NCI-H1417 (cell line): ENCODE results near the gene ANKRD28.
"Not testable (repeated sequence)": the region's sequence is repeated elsewhere in the genome, so short reads cannot be mapped to it uniquely, and the experiment has no call there.

Source experiments
- DNase-seq, 3 experiments: peaks; one replicate each; lab custom pipeline; 2025; lab: John Stamatoyannopoulos, UW

Gene ANKRD28

DNA sequence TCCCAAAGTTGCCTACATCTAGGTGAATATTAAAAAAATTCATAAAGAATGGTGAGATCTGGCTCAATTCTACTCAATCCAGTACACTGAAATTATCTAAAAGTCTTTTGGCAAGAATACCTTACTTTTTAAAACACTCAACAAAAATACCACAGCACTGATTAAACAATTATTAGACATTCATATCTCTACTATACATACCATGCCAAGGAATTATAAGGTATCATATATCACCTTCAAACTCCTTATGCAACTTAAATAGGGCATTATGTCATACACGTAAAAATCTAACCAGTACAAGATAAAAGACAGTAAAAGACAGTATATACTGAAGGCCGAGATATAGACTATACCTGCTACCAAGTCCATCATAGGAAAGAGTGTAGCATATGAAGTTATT, 6.1 kb upstream of the ANKRD28 start:
- no peak for DNase-seq

DNA sequence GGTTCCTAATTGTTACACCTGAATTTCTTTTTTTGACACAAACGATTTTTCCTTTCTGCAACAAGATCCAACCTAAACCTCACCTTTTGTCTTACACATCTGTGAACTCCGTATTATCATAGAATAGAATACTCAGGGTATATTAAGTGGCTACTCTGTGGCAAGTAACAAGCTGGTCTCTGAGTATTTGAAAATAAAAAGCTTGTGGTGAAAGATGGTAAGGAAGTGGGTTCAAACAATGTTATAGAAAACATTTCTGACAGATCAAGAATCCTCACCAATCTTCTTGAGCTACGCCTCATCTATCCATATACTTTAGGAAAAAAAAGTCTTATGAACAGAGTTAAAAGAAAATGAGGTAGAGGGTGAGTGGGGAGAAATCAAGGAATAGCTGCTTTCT, 3.5 kb upstream of the ANKRD28 start:
- no peak for DNase-seq

DNA sequence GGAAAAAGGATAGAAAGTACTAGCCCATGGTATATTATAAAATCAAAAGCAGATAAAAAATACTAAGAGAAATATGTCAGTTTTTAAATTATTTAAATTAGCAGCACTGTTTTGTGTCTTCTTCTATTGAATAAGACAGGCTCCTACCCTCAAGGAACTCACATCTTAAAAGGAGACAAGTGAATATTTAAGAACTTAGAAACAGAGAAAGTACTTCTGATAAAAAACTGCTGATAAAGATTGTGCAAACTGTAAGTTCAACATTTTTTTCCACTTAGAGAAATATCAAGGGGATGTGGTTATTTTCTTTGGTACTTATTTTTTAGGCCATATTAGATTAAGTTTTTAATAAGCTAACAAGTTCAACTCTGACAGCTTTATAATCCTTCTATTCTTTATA, 3.0 kb upstream of the ANKRD28 start:
- no peak for DNase-seq

DNA sequence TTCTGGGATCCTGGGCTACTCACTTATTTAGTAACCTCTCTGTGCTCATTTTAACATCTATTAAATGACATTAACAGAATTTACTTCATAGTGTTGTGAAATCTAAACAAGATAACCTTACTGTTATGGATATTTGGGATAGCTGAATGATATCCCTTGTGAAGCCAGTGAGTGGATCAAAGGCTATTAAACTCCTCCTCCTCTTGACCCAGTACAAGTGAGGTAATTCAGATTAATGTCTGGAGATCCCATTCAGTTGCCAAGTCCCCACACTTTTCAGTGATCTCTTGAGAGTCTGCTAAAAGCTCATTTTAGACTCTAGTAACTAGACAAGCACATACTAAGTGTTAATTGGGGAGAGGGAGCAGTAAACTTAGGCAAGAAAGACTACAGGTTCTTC, 2.5 kb upstream of the ANKRD28 start:
- no peak for DNase-seq

DNA sequence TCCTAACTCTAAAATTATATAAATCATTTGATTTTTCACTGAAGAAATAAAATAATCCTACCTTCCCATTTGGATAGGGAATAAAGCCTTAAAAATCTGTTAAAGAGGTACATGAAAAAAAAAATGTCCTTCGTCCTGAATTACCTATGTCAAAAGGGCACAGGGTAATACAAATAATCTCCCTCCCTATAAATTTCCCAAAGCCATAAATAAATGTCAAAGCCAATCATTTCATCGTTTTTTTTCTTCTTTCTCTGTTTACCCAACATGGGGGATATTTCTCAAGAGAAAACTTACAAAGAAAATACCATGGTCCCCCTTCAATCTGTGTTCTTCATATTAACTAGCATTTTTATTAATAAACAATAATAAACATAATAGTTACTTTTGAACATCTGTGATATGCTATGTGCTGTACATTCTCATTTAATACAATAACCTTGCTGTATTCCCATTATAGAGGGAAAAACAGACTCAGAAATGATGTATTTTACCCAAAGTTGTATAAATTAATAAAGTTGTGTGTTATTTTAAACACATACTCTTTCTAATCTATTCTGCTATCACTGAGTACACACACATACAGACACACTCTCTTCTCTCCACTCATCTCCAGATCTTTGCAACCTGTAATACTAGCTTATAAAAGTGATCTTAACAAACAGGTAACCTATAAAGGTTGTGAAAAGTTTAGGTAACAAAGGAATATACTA, 910 bp upstream of the ANKRD28 start:
- no peak for DNase-seq

DNA sequence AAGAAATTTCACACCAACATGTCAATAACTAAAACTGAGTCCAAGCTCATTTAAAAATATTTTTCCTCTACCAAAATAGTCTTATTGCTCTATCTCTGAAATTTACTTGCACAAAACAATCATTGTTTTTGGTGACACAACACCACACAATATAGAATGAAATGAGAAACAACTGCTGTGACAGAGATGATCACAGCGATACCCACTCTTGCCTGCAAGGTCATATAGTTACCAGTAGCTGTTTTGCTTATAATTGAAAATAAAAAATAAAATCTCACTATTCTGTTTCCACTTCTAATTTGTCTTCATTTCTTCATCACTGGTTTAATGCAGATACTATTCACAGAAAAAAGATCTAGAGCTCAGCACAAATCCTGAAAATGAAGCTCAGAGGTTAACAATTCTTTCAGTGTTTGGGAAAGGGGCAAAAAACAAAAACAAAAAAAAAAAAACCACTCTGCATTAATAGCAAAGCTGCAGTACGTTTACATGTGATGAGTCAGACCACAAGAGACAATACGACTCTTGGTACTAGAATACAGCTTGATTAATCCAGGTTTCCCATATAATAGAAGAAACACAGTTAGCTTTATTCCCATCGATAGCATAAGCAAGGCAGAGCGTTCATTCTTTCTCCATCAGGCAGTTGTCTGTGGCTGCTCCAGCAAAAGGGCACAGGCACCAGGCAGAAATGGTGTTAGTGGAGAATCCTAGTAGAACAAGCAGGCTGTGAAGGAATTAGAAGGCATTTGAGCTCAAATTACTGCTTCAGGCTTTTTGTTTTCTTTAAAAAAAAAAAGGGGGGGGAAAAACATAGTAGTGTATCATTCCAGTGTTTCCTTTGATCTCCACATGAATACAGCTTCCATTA, 773 bp downstream of the ANKRD28 start:
- peak in 1 of 3 experiments; percentile 23 for DNase-seq

DNA sequence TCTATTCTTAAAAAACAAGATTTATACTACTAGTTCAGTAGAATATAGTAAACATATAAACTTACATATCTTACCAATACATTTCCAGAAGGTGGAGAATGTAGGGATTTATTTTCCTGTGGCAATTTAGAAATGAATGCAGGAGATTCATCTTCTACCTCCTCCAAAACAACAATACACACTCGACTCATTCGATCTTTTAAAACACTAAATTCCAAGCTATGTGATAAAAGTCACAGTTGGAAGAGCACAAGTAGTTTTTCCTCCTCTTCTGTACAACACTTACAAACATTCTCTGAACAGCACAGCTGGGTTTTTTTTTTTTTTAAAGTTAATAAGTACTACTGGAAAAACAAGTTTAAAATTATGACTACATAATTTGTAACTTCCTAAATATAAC, 1.4 kb downstream of the ANKRD28 start:
- no peak for DNase-seq

DNA sequence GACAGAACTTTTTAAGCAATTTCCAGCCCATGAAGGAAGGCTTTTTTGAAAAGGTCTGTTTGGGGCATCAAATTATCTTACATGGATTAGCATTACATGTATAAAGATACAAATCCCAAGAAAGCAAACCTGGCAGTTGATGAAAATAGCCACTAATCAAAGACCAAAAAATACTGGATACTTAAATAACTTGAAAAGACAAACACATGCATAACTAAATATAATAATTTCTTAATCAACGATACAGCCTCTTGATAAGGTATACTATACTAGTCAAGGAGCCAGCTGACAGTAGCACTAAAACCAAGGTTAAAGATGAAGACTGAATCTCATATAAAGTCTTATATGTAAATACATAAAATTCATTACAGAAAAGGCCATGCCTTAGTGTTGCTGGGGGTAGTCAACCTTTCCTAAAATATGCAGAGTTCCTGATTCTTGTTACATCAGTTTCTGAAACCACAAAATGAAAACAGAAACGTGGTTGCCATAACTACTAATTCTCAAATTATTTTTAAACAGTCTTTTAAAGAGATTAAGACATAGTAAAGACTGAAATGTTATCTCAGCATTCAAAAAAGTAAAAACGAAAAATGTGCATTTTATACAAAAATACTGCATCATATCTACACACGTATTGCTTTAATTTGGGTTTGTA, 2.0 kb downstream of the ANKRD28 start:
- DNase-seq: no peak

DNA sequence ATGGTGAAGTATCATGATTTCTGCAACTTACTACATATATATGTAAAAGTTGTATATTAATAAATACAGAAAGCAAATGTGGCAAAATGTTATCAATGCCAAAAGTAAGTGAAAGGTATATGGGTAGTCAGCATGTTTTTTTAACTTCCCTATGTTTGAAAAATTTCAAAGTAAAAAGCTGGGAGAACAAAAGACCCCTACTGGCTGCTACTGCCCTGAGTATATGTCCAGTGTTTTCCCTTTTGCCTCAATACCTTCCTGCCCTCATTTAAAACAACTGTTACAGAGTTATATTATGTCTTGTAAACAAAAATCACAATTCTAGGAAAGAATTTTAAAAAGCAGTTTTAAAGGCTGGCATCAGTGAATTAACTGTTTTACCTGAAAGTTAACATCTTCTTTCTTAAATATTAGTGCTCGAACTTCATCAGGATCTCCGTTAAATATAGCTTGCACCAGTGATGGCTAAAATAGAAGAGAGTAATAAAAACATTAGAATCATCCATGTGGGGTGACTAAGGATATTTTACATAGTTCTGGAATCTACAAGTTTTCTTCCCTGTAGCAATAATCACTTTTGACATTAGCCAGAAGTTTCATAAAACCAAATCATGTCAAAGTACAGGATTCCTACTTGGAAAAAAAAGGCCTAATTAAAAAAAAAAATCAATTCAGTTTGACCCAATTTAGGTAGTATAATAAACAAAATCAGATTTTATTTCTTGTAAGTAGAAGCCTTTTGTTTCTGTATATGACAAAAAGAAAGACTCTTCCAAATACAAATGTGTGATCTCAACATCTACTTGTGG, 2.7 kb downstream of the ANKRD28 start:
- no peak for DNase-seq

DNA sequence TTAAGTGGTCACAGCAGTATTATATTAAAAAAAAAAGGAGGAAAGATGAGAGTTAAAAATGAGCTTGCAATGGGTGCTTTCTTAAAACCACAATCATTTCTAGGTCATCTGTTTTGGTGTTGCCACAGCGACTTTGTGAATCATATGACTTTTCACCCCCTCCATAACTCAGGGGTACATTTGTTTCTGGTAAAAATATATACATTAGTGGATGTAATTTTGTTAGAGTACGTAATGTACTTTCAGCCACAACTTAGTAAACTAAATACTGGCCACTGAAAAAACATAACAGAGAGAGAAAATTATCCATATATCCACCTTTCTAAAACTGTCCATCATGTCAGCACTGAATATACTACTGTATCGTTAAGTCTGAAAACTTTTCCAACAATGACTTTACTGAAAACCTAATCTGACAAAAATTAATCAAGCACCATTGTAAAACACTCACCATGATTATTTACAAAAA, 3.4 kb downstream of the ANKRD28 start:
- DNase-seq: no peak

DNA sequence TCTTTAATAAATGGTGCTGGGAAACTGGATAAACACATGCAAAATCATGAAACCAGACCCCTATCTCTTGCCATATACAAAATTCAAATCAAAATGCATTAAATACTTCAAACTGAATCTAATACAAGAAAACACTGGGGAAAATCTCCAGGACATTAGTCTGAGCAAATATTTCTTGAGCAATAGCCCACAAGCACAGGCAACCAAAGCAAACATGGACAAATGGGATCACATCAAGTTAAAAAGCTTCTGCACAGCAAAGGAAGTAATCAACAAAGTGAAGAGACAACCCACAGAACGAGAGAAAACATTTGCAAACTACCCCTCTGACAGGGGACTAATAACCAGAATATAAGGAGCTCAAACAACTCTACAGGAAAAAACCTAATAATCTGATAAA, 6.3 kb downstream of the ANKRD28 start:
- DNase-seq: no peak

DNA sequence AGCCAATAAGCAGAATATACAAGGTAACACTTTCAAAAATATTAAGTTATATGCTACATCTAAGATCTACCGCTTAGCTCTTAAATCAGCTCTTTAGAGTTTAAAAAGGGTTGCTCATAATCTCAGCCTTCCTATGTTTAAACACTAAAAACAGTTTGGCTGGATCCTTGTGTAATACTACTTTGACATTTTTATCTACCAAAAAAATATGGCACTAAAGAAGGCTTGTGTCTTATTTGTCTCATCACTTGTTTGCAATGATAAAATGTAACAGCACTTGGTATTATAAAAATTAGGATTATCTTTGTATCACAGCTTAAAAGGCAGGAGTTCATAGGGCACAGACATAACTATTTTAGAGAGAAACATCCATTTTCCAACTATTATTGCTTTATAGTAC, 9.8 kb downstream of the ANKRD28 start:
- no peak for DNase-seq

DNA sequence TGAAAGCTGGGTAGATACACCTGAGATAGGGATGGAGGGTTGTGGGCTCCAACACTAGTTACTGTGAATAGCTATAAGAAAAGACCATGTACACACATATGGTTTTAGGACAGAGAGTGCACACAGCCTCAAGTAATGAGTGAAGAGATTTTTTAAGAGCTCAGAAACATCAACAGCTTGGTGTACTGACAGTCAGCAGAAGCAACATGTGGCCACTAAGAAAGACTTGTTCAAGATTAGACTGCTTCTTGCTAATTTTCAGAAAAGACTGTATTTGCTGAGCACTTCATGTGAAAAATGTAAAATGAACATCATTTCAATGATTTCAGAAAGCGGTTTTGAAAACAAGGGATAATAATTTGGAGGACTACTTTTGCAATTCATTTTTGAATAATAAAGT, 10.3 kb downstream of the ANKRD28 start:
- no peak for DNase-seq

DNA sequence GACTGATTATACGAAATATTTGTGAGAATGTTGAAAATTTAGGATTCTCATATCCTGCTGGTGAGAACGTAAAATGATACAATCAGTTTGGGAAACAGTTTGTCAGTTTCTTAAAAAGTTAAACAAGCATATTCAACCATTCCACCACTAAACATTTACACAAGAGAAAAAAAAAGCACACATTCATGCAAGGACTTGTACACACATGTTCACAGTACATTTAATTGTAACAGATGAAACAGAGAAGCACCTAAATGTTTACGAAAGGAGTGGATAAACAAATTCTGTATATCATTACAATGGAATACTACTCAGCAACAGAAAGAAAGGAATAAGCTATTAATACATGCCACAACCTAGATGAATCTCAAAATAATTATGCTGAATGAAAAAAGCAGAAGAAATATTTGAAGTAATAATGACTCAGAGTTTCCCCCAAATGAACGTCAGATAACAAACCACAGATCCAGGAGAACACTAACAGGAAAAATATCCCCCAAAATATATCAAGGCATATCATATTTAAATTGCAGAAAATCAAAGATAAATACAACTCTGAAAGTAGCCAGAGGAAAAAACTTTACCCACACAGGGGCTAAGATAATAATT, 14.3 kb downstream of the ANKRD28 start:
- DNase-seq: no peak

DNA sequence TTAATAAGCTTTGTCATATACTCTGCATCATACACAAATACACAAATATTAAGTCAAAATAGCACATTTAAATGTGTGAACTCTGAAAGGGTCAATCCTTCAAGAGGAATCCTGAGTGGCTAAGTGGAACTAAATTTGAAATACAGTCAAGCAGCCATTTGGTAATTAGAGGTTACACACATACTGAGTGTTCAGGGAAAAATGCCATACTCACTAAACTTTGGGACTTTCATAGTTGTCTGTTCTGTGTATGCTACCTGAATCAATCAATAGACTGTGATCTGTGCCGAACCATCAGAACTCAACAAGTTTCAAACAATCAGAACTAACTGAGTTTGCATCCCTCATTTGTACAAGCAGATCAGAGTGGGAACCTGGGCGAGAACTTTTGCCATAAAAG, 15.3 kb downstream of the ANKRD28 start:
- peak in 1 of 3 experiments; percentile 1 for DNase-seq

DNA sequence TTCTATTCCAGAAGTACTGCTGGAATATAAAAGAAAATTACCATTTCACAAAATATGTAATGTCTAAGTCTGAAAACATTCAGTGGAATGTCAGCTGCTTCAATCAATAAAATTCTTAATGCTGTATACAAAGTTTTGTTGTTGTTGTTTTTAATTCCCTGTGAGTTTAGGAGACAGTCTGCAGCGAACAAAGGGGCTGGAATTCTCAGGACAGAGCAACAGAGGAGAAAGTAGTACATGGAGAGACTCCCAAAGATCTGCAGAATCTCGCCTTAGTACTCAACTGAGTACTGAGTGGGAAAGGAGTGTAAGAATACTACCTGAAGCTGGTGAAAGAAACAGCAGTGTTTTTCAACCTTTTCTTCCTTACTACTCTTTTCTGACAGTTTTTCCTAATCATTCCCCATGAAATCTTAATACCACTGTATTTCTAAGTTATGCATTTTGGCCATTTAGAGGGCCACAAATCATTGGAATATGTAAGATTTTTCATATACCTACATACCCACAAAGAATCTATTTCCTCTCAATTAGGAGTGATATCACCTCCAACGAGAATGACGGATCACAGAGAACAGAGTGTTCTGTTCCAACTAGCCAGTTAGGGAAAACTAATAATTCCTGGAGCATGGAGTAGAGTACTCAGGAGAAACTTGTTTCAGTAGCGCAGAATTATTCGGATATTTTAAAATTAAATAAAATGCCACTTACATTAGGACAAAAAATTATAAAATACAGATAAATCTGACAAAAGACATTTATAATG, 16.0 kb downstream of the ANKRD28 start:
- DNase-seq: no peak

DNA sequence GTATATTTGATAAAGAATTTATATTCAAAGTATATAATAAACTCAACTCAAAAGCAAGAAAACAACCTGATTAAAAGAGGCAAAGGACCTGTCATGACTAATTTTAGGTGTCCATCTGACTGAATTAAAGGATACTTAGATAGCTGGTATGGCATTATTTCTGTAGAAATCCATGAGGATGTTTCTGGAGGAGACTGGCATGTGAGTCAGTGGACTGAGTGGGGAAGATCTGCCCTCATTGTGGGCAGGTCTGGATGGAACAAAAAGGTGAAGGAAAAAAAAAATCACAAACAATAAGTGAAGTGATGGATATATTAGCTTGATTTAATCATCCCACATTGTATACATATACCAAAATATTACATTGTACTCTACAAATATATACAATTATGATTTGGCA, 16.6 kb downstream of the ANKRD28 start:
- no peak for DNase-seq

DNA sequence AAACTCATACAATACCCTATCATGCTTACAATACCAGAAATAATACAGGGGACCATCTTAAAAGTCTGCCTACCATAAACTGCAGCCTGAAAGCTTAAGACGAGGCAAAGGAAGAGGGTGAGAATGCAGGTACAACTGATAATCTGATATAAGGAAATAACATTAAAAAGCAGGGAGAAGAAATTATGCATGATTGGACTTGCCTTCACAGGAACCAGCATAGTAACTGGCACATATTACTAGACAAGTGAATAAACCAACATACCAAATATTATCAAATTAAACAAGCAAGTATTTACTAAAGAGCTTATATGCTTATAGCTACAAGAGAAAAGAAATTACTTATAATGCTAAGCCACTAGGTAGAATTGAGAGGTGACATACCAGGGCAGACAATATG, 18.7 kb downstream of the ANKRD28 start:
- no peak for DNase-seq

DNA sequence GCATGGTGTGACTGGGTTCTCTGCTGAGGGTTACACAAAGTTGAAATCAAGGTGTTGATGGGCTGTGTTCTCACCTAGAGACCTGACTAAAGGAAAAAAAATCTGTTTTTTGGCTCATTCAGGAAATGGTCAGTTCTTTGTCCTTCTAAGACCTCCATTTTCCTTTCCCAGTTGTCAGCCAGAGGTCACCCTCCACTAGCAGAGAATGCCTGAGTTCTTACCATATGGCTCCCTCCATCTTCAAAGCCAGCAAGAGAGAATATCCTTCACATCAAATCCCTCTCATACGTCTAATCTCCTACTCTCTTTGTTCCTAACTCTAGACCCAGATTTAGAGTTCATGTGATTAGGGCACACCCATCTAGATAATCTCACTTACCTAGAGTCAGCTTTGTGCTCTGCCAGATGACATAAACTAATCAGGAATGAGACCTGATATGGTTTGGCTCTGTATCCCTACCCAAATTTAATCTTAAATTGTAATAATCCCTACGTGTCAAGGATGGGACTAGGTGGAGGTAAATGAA, 19.4 kb downstream of the ANKRD28 start:
- DNase-seq: no peak

DNA sequence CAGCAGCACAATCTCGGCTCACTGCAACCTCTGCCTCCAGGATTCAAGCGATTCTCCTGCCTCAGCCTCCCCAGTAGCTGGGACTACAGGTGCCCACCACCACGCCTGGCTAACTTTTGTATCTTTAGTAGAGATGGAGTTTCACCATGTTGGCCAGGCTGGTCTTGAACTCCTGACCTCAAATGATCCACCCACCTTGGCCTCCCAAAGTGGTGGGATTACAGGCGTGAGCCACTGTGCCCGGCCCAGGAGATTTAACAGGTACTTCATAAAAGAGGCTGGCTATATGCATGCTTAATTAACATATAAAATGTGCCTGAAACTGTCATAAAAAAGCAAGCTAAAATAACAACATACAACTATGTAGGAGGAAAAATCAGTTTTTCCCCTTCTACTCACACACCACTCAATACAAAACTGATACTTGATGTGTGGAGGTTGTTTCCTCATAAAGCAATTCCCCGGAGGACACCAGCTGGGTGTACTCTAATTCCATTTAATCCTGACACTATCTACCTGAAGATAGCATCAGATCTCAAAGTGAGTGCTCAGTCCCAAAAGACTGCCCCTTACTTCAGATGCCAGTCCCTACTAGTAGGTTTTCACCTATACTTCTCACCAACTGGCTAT, 22.7 kb downstream of the ANKRD28 start:
- not testable (repeated sequence) for DNase-seq
